ENCODE measurements around the gene FAM124A. TPM values are rescaled to one million over a fixed set of nuclear protein-coding genes. Genes with fewer than 3 reads are reported as not detected.

Gene FAM124A
- total and polyA plus RNA-seq, 2 of the 8 experiments (the other 6 are each of a cell fraction or from before 2014, with no cell fraction given) = 40.7 to 49.9 TPM

DNA sequence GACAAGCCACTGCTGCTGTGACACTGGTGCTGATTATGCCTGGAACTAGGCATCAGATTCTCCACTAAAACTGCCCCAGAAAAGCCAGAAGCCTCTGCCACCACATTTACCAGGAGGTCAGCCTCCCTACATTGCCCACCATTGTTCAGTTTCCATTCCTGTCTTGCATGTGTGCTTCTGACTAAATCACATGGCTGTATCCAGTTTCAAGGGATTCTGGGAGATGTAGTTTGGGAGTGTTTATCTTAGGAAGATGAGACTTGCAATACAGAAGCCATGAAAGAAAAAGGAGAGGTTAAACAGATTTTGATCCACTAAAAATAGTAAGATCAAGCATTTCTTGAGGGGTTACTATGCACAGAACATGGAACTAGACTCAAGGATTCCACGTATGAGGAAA is 76.6 kb downstream of the FAM124A start:
- FAIRE-seq (no peak), DNase-seq (ENCODE audit: low read depth in 1 of 2, low spot score in 2 of 2) (no peak)
- Histone ChIP-seq H4K5ac (ENCODE audit: insufficient read length, low read depth, low read length) (no peak overlapping the region), H4K20me1 (replicated peaks in 1 of 2; ENCODE audit: control insufficient read depth in 1 of 2, insufficient read depth in 2 of 2, low read length in 2 of 2) (no peaks in the 10 kb centered on the region), H3K14ac (ENCODE audit: insufficient read length) (no peak overlapping the region), H2AFZ (ENCODE audit: low read length) (no peak overlapping the region), H2BK12ac (ENCODE audit: low read depth, low read length) (peak overlapping the region; percentile 99; the same call in 1 of the 2 replicates), H2BK5ac (ENCODE audit: low read depth, low read length) (peak overlapping the region; percentile 84; the same call in 1 of the 2 replicates), H2BK120ac (replicated peaks; ENCODE audit: low read depth, low read length) (peak overlapping the region; percentile 71), H3K79me2 (ENCODE audit: control insufficient read depth in 1 of 2, insufficient read depth in 2 of 2, low read length in 2 of 2) (no peaks in the 10 kb centered on the region), H3K4me3 (ENCODE audit: extremely low read depth in 1 of 4, insufficient read depth in 2 of 4, low read depth in 3 of 4, low read length in 4 of 4) (no peak overlapping the region), H3K36me3 (ENCODE audit: control insufficient read depth in 2 of 4, insufficient read depth in 4 of 4, low read length in 3 of 4) (no peaks in the 10 kb centered on the region), H3K27me3 (replicated peaks in 1 of 4; ENCODE audit: control insufficient read depth in 3 of 4, extremely low read depth in 1 of 4, insufficient read depth in 3 of 4, low read length in 3 of 4) (no peaks in the 10 kb centered on the region), H4K91ac (replicated peaks; ENCODE audit: insufficient read length, low read length) (peak overlapping the region; percentile 77), H2BK20ac (ENCODE audit: low read length) (peak overlapping the region; percentile 100), H3K18ac (ENCODE audit: extremely low read depth, low read length) (peak overlapping the region; percentile 89), H3K23ac (ENCODE audit: insufficient read length) (no peak overlapping the region), H2AK5ac (ENCODE audit: low read depth, low read length) (peak overlapping the region; percentile 92), H4K8ac (ENCODE audit: extremely low read depth, insufficient read depth, low read length) (no peak overlapping the region), H3K79me1 (ENCODE audit: low read depth, low read length) (no peaks in the 10 kb centered on the region), H3K56ac (replicated peaks; ENCODE audit: insufficient read length, low read depth, low read length) (no peak overlapping the region), H3K23me2 (ENCODE audit: low read depth, low read length) (no peaks in the 10 kb centered on the region; the same call in 1 of the 2 replicates), H3K4me1 (replicated peaks in 1 of 4; ENCODE audit: control insufficient read depth in 3 of 4, insufficient read depth in 4 of 4, low read length in 3 of 4) (peaks cover 9 to 23% (median 21%) of the 10 kb centered on the region in 4 experiments), H3K9me3 (ENCODE audit: insufficient read depth in 2 of 2, low read depth in 1 of 2, low read length in 1 of 2) (no peaks in the 10 kb centered on the region), H2BK15ac (ENCODE audit: low read length) (peak overlapping the region; percentile 98), H3K9ac (replicated peaks in 1 of 4; ENCODE audit: extremely low read depth in 1 of 4, low read depth in 3 of 4, low read length in 3 of 4) (no peak overlapping the region), H3K27ac (ENCODE audit: low read depth, low read length) (no peak overlapping the region), H3K4ac (replicated peaks; ENCODE audit: insufficient read length, low read depth, low read length) (peak overlapping the region; percentile 48), H3K4me2 (ENCODE audit: insufficient read depth in 1 of 2, low read depth in 2 of 2, low read length in 2 of 2) (no peak overlapping the region)
- WGBS, 2 experiments (ENCODE audit: extremely low coverage in 1 of 2, insufficient coverage in 1 of 2, insufficient read length in 1 of 2, insufficient replicate concordance in 2 of 2, low coverage in 1 of 2, low lambda C conversion rate in 2 of 2, missing lambda C conversion rate in 1 of 2) = 100% methylated on average over 1 of the region's 1 CpG; no CpG with 5 or more reads in 1 of the 2 experiments
- CTCF ChIA-PET (ENCODE audit: partially characterized antibody) = interaction anchor here (0.8 to 4.9 kb wide), 4 partner anchors 12 to 469 kb away, joined by 3 to 52 read pairs (median 8); no protein-coding TSS in a partner anchor
- POLR2A ChIA-PET (ENCODE audit: partially characterized antibody) = interaction anchor here (1.2 to 2.1 kb wide), 5 partner anchors 9 to 154 kb away, joined by 3 to 7 read pairs (median 4); partner anchors contain the start of gene INTS6
- TF ChIP-seq, protein P1, sequence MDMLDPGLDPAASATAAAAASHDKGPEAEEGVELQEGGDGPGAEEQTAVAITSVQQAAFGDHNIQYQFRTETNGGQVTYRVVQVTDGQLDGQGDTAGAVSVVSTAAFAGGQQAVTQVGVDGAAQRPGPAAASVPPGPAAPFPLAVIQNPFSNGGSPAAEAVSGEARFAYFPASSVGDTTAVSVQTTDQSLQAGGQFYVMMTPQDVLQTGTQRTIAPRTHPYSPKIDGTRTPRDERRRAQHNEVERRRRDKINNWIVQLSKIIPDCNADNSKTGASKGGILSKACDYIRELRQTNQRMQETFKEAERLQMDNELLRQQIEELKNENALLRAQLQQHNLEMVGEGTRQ (IDR thresholded peaks at IDR 0.05; ENCODE audit: low read length) = peak; percentile 57
- TF ChIP-seq MAX (IDR thresholded peaks at IDR 0.05) (peak; percentile 61; the same call in 1 of the 2 replicates), SIX5 (IDR thresholded peaks at IDR 0.05; ENCODE audit: low read depth, low read length) (peak; percentile 44), HDAC2 (IDR thresholded peaks at IDR 0.05; ENCODE audit: borderline replicate concordance in 1 of 2, low read depth in 2 of 2, low read length in 2 of 2) (no peak), ZNF274 (IDR thresholded peaks at IDR 0.05; ENCODE audit: borderline replicate concordance, extremely low read depth, low read length) (no peak), TAF7 (optimal IDR thresholded peaks at IDR 0.05; ENCODE audit: borderline replicate concordance, low read depth, low read length) (no peak)
- TF ChIP-seq, protein P2, sequence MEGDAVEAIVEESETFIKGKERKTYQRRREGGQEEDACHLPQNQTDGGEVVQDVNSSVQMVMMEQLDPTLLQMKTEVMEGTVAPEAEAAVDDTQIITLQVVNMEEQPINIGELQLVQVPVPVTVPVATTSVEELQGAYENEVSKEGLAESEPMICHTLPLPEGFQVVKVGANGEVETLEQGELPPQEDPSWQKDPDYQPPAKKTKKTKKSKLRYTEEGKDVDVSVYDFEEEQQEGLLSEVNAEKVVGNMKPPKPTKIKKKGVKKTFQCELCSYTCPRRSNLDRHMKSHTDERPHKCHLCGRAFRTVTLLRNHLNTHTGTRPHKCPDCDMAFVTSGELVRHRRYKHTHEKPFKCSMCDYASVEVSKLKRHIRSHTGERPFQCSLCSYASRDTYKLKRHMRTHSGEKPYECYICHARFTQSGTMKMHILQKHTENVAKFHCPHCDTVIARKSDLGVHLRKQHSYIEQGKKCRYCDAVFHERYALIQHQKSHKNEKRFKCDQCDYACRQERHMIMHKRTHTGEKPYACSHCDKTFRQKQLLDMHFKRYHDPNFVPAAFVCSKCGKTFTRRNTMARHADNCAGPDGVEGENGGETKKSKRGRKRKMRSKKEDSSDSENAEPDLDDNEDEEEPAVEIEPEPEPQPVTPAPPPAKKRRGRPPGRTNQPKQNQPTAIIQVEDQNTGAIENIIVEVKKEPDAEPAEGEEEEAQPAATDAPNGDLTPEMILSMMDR (IDR thresholded peaks at IDR 0.05; ENCODE audit: control extremely low read depth in 1 of 3, insufficient read depth in 1 of 3, low read depth in 1 of 3, low read length in 3 of 3) = no peak

All from H1 (cell line).